GM10266 (cell line): ENCODE measurements around the gene NRCAM.

Source experiments
- DNase-seq: peaks from one replicate; pipeline ENCODE4 v3.0.0; 2012; ENCODE audit errors: extremely low spot score
- CTCF ChIP-seq: IDR thresholded peaks from 2 replicates; pipeline ENCODE4 v1.5.1; 2012; ENCODE audit warnings: mild to moderate bottlenecking, low read depth; ENCODE audit not compliant: control insufficient read depth, insufficient read depth; ENCODE audit errors: missing control alignments

Gene NRCAM

GRCh38 chr7:108408296-108408991 is 47.8 kb downstream of the NRCAM start:
- no peak for TF ChIP-seq CTCF
- no peak for DNase-seq

GRCh38 chr7:108407676-108408075 is 48.6 kb downstream of the NRCAM start:
- no peak for TF ChIP-seq CTCF
- no peak for DNase-seq

- TF ChIP-seq CTCF = no peak
- DNase-seq = no peak
Measured at GRCh38 chr7:108406222-108406890, 49.9 kb downstream of the NRCAM start.

- no peak for TF ChIP-seq CTCF
- no peak for DNase-seq
Measured at GRCh38 chr7:108404509-108405420, 51.5 kb downstream of the NRCAM start.

- no peak for DNase-seq
- no peak for TF ChIP-seq CTCF
Measured at GRCh38 chr7:108403597-108404217, 52.5 kb downstream of the NRCAM start.

- no peak for DNase-seq
- no peak for TF ChIP-seq CTCF
Measured at GRCh38 chr7:108402865-108403264, 53.4 kb downstream of the NRCAM start.
